Body of pancreas (tissue), 4 donors: ENCODE data around the gene DAPK1. TPM values are rescaled to one million over a fixed set of nuclear protein-coding genes. Genes with fewer than 3 reads are reported as not detected.

Experiments used
- ATAC-seq: fragments of 150-250 bp; one replicate; pipeline ENCODE4 v1.9.1; 2016
- DNase-seq, 4 donors: peaks; one replicate each; pipeline ENCODE4 v3.0.0-alpha.2; 2019
- H3K27ac ChIP-seq, 4 donors: fragments of 200-600 bp; sonication (generic); 1 replicate in 3 of 4; 2 replicates in 1 of 4; pipeline versions ENCODE4 v1.5.1 to v1.6.1; 2016 to 2019; ENCODE audit warnings: mild to moderate bottlenecking in 1 of 4, mixed read lengths in 1 of 4, moderate library complexity in 1 of 4
- H3K27me3 ChIP-seq, 2 donors: fragments of 200-600 bp; sonication (generic); one replicate each; pipeline ENCODE4 v1.6.0; 2016; ENCODE audit warnings: mild to moderate bottlenecking in 1 of 2
- H3K36me3 ChIP-seq, 2 donors: fragments of 200-600 bp; sonication (generic); replicated peaks in 1 of 2; 2 replicates each; pipeline ENCODE4 v1.5.1; 2016; ENCODE audit warnings: low read depth in 2 of 2; ENCODE audit not compliant: insufficient read depth in 1 of 2
- H3K4me1 ChIP-seq: fragments of 200-600 bp; sonication (generic); one replicate; pipeline ENCODE4 v1.6.0; 2016
- H3K4me3 ChIP-seq, 2 donors: fragments of 200-600 bp; sonication (generic); 1 replicate in 1 of 2; 2 replicates in 1 of 2; pipeline ENCODE4 v1.5.1; 2016 to 2019
- H3K9me3 ChIP-seq, 3 donors: fragments of 200-600 bp; sonication (generic); 1 replicate in 2 of 3; 2 replicates in 1 of 3; pipeline ENCODE4 v1.5.1; 2016
- CTCF ChIP-seq, 7 experiments: fragments of 450-650 bp in 4 of 7; fragments of 200-600 bp in 3 of 7; sonication (generic) in 3 of 7; IDR thresholded peaks; one replicate each; pipeline ENCODE4 v1.5.1; 2016 to 2019; ENCODE audit warnings: antibody characterized with exemption in 7 of 7
- POLR2A ChIP-seq, 3 donors: fragments of 450-650 bp; IDR thresholded peaks; one replicate each; pipeline ENCODE4 v1.6.1; 2016; ENCODE audit warnings: antibody characterized with exemption in 3 of 3, mild to moderate bottlenecking in 2 of 3
- WGBS, 2 donors: methylation state at CpG; one replicate each; pipeline ENCODE4 v1.1.5; 2017; 5-methylcytosine and 5-hydroxymethylcytosine counted together
- intact Hi-C: fragments of 100-400 bp; cut with DNase I; formaldehyde crosslinking; loops from one replicate; pipeline ENCODE4 v1.15.1; 2023
- total RNA-seq, 2 donors: library from RNA; depleted of rRNA; stranded (reverse); fragments of >200 nt; gene quantifications; one replicate each; pipeline ENCODE4 v1.1.0, GENCODE V29; 2016

DAPK1 gene
- total RNA-seq, 2 donors from 2014 or later, result 79.6 to 152 TPM

- intact Hi-C loops, result no loop called here
- H3K9me3 ChIP-seq, result no peaks in the 10 kb centered on the region
- ATAC-seq (no peak), DNase-seq (no peak)
- no peaks in the 10 kb centered on the region for H3K36me3 ChIP-seq
- H3K4me1 ChIP-seq, result peaks cover 14% of the 10 kb centered on the region
- 87 to 89% methylated on average over 4 of the region's 4 CpGs for WGBS, 2 donors
- TF ChIP-seq CTCF (IDR thresholded peaks at IDR 0.05) (no peak), POLR2A (IDR thresholded peaks at IDR 0.05) (no peak)
- H3K27ac ChIP-seq, result no peak overlapping the region
- H3K4me3 ChIP-seq, result no peak overlapping the region
- H3K27me3 ChIP-seq, result no peaks in the 10 kb centered on the region
These were observed 14.6 kb downstream of the DAPK1 start for GRCh38 chr9:87512311-87512710.

GRCh38 chr9:87513161-87513560, 15.5 kb downstream of the DAPK1 start:
- no peaks in the 10 kb centered on the region for H3K36me3 ChIP-seq
- no peaks in the 10 kb centered on the region for H3K27me3 ChIP-seq
- 70 to 72% methylated on average over 4 of the region's 4 CpGs for WGBS, 2 donors
- H3K27ac ChIP-seq, result no peak overlapping the region
- peaks cover 14% of the 10 kb centered on the region for H3K4me1 ChIP-seq
- no peaks in the 10 kb centered on the region for H3K9me3 ChIP-seq
- TF ChIP-seq POLR2A (IDR thresholded peaks at IDR 0.05) (no peak), CTCF (IDR thresholded peaks at IDR 0.05) (no peak)
- DNase-seq, result no peak
- intact Hi-C loops, result no loop called here
- no peak for ATAC-seq
- no peak overlapping the region for H3K4me3 ChIP-seq

- peaks cover 22% of the 10 kb centered on the region for H3K4me1 ChIP-seq
- 96 to 100% methylated on average over 3 of the region's 3 CpGs for WGBS, 2 donors
These were observed 16.3 kb downstream of the DAPK1 start for GRCh38 chr9:87513880-87514535.

GRCh38 chr9:87515006-87515405, 17.3 kb downstream of the DAPK1 start:
- ATAC-seq, result no peak
- Histone ChIP-seq H3K4me3 (no peak overlapping the region), H3K27me3 (no peaks in the 10 kb centered on the region), H3K36me3 (no peaks in the 10 kb centered on the region), H3K4me1 (peaks cover 23% of the 10 kb centered on the region), H3K9me3 (no peaks in the 10 kb centered on the region), H3K27ac (peak overlapping the region in 1 of 4 donors; percentile 48)
- intact Hi-C loops, result no loop called here
- DNase-seq, result no peak
- WGBS, 2 donors, result 53 to 65% methylated on average over 2 of the region's 2 CpGs
- TF ChIP-seq POLR2A (IDR thresholded peaks at IDR 0.05) (no peak), CTCF (IDR thresholded peaks at IDR 0.05) (no peak)

More at GRCh38 chr9:87513880-87514535, 16.3 kb downstream of the DAPK1 start:
- H3K36me3 ChIP-seq, result no peaks in the 10 kb centered on the region
- no peak for DNase-seq
- no peaks in the 10 kb centered on the region for H3K27me3 ChIP-seq
- H3K27ac ChIP-seq, result no peak overlapping the region
- intact Hi-C loops, result no loop called here
- no peaks in the 10 kb centered on the region for H3K9me3 ChIP-seq
- TF ChIP-seq CTCF (IDR thresholded peaks at IDR 0.05) (no peak), POLR2A (IDR thresholded peaks at IDR 0.05) (no peak)
- no peak for ATAC-seq
- no peak overlapping the region for H3K4me3 ChIP-seq
